Measurements from ENCODE around the gene PLEKHH3.

The PLEKHH3 gene

GRCh38 chr17:42676424-42677011, at the start of gene PLEKHH3:
Gene PLEKHH3 (minus strand): TSS chr17:42676994. CDS start chr17:42676563, 431 bp downstream.
- H3K4me1 Mint-ChIP-seq (ENCODE audit: low read depth), result peaks cover 33% of the 10 kb centered on the region
- H3K27me3 Mint-ChIP-seq (ENCODE audit: low read depth), result peaks cover 40% of the 10 kb centered on the region
- H3K9me3 Mint-ChIP-seq, result no peaks in the 10 kb centered on the region
- H3K36me3 Mint-ChIP-seq (ENCODE audit: low read depth), result peaks cover 5% of the 10 kb centered on the region
- peak within 1 kb of the TSS; percentile 92 for H3K4me3 Mint-ChIP-seq
- H3K27ac Mint-ChIP-seq, result peak within 1 kb of the TSS; percentile 88

GRCh38 chr17:42725143-42725542, 48.3 kb upstream of the PLEKHH3 start:
- H3K4me3 Mint-ChIP-seq, result no peak overlapping the region

GRCh38 chr17:42723636-42724035, 46.8 kb upstream of the PLEKHH3 start:
- H3K36me3 Mint-ChIP-seq (ENCODE audit: low read depth), result peaks cover 34% of the 10 kb centered on the region
- no peak overlapping the region for H3K4me3 Mint-ChIP-seq
- no peak overlapping the region for H3K27ac Mint-ChIP-seq
- no peaks in the 10 kb centered on the region for H3K27me3 Mint-ChIP-seq (ENCODE audit: low read depth)
- no peaks in the 10 kb centered on the region for H3K9me3 Mint-ChIP-seq
- peaks cover 3% of the 10 kb centered on the region for H3K4me1 Mint-ChIP-seq (ENCODE audit: low read depth)

More at GRCh38 chr17:42725143-42725542, 48.3 kb upstream of the PLEKHH3 start:
- H3K9me3 Mint-ChIP-seq, result no peaks in the 10 kb centered on the region
- H3K27me3 Mint-ChIP-seq (ENCODE audit: low read depth), result no peaks in the 10 kb centered on the region
- peaks cover 3% of the 10 kb centered on the region for H3K4me1 Mint-ChIP-seq (ENCODE audit: low read depth)
- H3K36me3 Mint-ChIP-seq (ENCODE audit: low read depth), result peaks cover 29% of the 10 kb centered on the region
- no peak overlapping the region for H3K27ac Mint-ChIP-seq

GRCh38 chr17:42720996-42721583, 44.3 kb upstream of the PLEKHH3 start:
- Mint-ChIP-seq H3K36me3 (ENCODE audit: low read depth) (peaks cover 49% of the 10 kb centered on the region), H3K4me1 (ENCODE audit: low read depth) (peaks cover 3% of the 10 kb centered on the region), H3K27me3 (ENCODE audit: low read depth) (no peaks in the 10 kb centered on the region), H3K27ac (no peak overlapping the region), H3K9me3 (no peaks in the 10 kb centered on the region), H3K4me3 (no peak overlapping the region)

GRCh38 chr17:42709561-42709960, 32.8 kb upstream of the PLEKHH3 start:
- Mint-ChIP-seq H3K27me3 (ENCODE audit: low read depth) (no peaks in the 10 kb centered on the region), H3K4me3 (no peak overlapping the region), H3K36me3 (ENCODE audit: low read depth) (peaks cover 69% of the 10 kb centered on the region), H3K9me3 (no peaks in the 10 kb centered on the region), H3K27ac (no peak overlapping the region), H3K4me1 (ENCODE audit: low read depth) (peaks cover 18% of the 10 kb centered on the region)

- H3K4me3 Mint-ChIP-seq, result no peak overlapping the region
- H3K27ac Mint-ChIP-seq, result no peak overlapping the region
- H3K4me1 Mint-ChIP-seq (ENCODE audit: low read depth), result peaks cover 20% of the 10 kb centered on the region
- peaks cover 71% of the 10 kb centered on the region for H3K36me3 Mint-ChIP-seq (ENCODE audit: low read depth)
- no peaks in the 10 kb centered on the region for H3K9me3 Mint-ChIP-seq
- no peaks in the 10 kb centered on the region for H3K27me3 Mint-ChIP-seq (ENCODE audit: low read depth)
These were observed 31.8 kb upstream of the PLEKHH3 start for GRCh38 chr17:42708588-42708987.

GRCh38 chr17:42706732-42707131, 29.9 kb upstream of the PLEKHH3 start:
- H3K4me3 Mint-ChIP-seq, result no peak overlapping the region
- no peaks in the 10 kb centered on the region for H3K27me3 Mint-ChIP-seq (ENCODE audit: low read depth)
- no peaks in the 10 kb centered on the region for H3K9me3 Mint-ChIP-seq
- no peak overlapping the region for H3K27ac Mint-ChIP-seq
- H3K36me3 Mint-ChIP-seq (ENCODE audit: low read depth), result peaks cover 73% of the 10 kb centered on the region
- H3K4me1 Mint-ChIP-seq (ENCODE audit: low read depth), result peaks cover 20% of the 10 kb centered on the region

- H3K4me1 Mint-ChIP-seq (ENCODE audit: low read depth), result peaks cover 20% of the 10 kb centered on the region
- H3K4me3 Mint-ChIP-seq, result peak overlapping the region; percentile 2
- H3K27ac Mint-ChIP-seq, result peak overlapping the region; percentile 54
- H3K9me3 Mint-ChIP-seq, result no peaks in the 10 kb centered on the region
- no peaks in the 10 kb centered on the region for H3K27me3 Mint-ChIP-seq (ENCODE audit: low read depth)
- peaks cover 70% of the 10 kb centered on the region for H3K36me3 Mint-ChIP-seq (ENCODE audit: low read depth)
These were observed 28.2 kb upstream of the PLEKHH3 start for GRCh38 chr17:42704837-42705494.

GRCh38 chr17:42704490-42704836, 27.7 kb upstream of the PLEKHH3 start:
- Mint-ChIP-seq H3K4me1 (ENCODE audit: low read depth) (peaks cover 20% of the 10 kb centered on the region), H3K36me3 (ENCODE audit: low read depth) (peaks cover 67% of the 10 kb centered on the region), H3K27me3 (ENCODE audit: low read depth) (peaks cover under 1% of the 10 kb centered on the region), H3K4me3 (no peak overlapping the region), H3K9me3 (no peaks in the 10 kb centered on the region), H3K27ac (no peak overlapping the region)

GRCh38 chr17:42702446-42702845, 25.7 kb upstream of the PLEKHH3 start:
- H3K36me3 Mint-ChIP-seq (ENCODE audit: low read depth), result peaks cover 55% of the 10 kb centered on the region
- peaks cover 3% of the 10 kb centered on the region for H3K27me3 Mint-ChIP-seq (ENCODE audit: low read depth)
- peaks cover 17% of the 10 kb centered on the region for H3K4me1 Mint-ChIP-seq (ENCODE audit: low read depth)
- H3K27ac Mint-ChIP-seq, result no peak overlapping the region
- no peak overlapping the region for H3K4me3 Mint-ChIP-seq
- no peaks in the 10 kb centered on the region for H3K9me3 Mint-ChIP-seq

GRCh38 chr17:42700586-42701289, 23.9 kb upstream of the PLEKHH3 start:
- H3K27me3 Mint-ChIP-seq (ENCODE audit: low read depth), result peaks cover 3% of the 10 kb centered on the region
- H3K4me1 Mint-ChIP-seq (ENCODE audit: low read depth), result peaks cover 10% of the 10 kb centered on the region
- no peak overlapping the region for H3K4me3 Mint-ChIP-seq
- H3K9me3 Mint-ChIP-seq, result no peaks in the 10 kb centered on the region
- peaks cover 47% of the 10 kb centered on the region for H3K36me3 Mint-ChIP-seq (ENCODE audit: low read depth)
- no peak overlapping the region for H3K27ac Mint-ChIP-seq

- peaks cover 38% of the 10 kb centered on the region for H3K36me3 Mint-ChIP-seq (ENCODE audit: low read depth)
- H3K4me3 Mint-ChIP-seq, result no peak overlapping the region
- H3K4me1 Mint-ChIP-seq (ENCODE audit: low read depth), result peaks cover under 1% of the 10 kb centered on the region
- H3K27ac Mint-ChIP-seq, result no peak overlapping the region
- peaks cover 3% of the 10 kb centered on the region for H3K27me3 Mint-ChIP-seq (ENCODE audit: low read depth)
- H3K9me3 Mint-ChIP-seq, result no peaks in the 10 kb centered on the region
These were observed 22.6 kb upstream of the PLEKHH3 start for GRCh38 chr17:42699415-42699740.

GRCh38 chr17:42698736-42699414, 22.1 kb upstream of the PLEKHH3 start:
- Mint-ChIP-seq H3K27ac (no peak overlapping the region), H3K9me3 (no peaks in the 10 kb centered on the region)

GRCh38 chr17:42697108-42697811, 20.5 kb upstream of the PLEKHH3 start:
- Mint-ChIP-seq H3K36me3 (ENCODE audit: low read depth) (peaks cover 24% of the 10 kb centered on the region), H3K4me1 (ENCODE audit: low read depth) (no peaks in the 10 kb centered on the region), H3K9me3 (no peaks in the 10 kb centered on the region), H3K27ac (no peak overlapping the region), H3K4me3 (no peak overlapping the region), H3K27me3 (ENCODE audit: low read depth) (peaks cover 3% of the 10 kb centered on the region)

More at GRCh38 chr17:42698736-42699414, 22.1 kb upstream of the PLEKHH3 start:
- H3K4me3 Mint-ChIP-seq, result no peak overlapping the region
- no peaks in the 10 kb centered on the region for H3K4me1 Mint-ChIP-seq (ENCODE audit: low read depth)
- peaks cover 3% of the 10 kb centered on the region for H3K27me3 Mint-ChIP-seq (ENCODE audit: low read depth)
- peaks cover 35% of the 10 kb centered on the region for H3K36me3 Mint-ChIP-seq (ENCODE audit: low read depth)

Measured in T-helper 1 cell treated with Interleukin-12 subunit alpha and Interleukin-12 subunit beta and Interleukin-4 antibody, amounts not matched to agents 30 μg/mL and 1 μg/mL, for 36 hours (primary cell).